OCI-LY3 (cell line): Measurements from ENCODE around the gene VGLL2.

Experiments
- H2AFZ ChIP-seq: fragments of 200-600, 300-600 bp; shearing (Covaris generic); 2 replicates; pipeline ENCODE4 v1.6.0; 2014; ENCODE audit warnings: antibody characterized with exemption, low read depth, low read length
- H3K27ac ChIP-seq: fragments of 200-600, 300-600 bp; sonication (generic); 2 replicates; pipeline ENCODE4 v1.5.1; 2014; ENCODE audit warnings: mild to moderate bottlenecking, low read length, moderate library complexity, mixed read lengths
- H3K27me3 ChIP-seq: fragments of 200-600, 300-600 bp; sonication (generic); 2 replicates; pipeline ENCODE4 v1.6.1; 2014; ENCODE audit warnings: low read depth, low read length, mixed read lengths
- H3K36me3 ChIP-seq: fragments of 200-600, 300-600 bp; sonication (generic); replicated peaks from 2 replicates; pipeline ENCODE3; 2014; ENCODE audit warnings: low read depth, low read length, mixed read lengths
- H3K4me1 ChIP-seq: fragments of 300-600, 200-600 bp; sonication (generic); 2 replicates; pipeline ENCODE4 v1.6.1; 2014; ENCODE audit warnings: low read length, mixed read lengths
- H3K4me2 ChIP-seq: fragments of 200-600, 300-600 bp; sonication (generic); 2 replicates; pipeline ENCODE4 v1.6.1; 2014; ENCODE audit warnings: low read length, mixed read lengths
- H3K4me3 ChIP-seq: fragments of 300-600, 200-600 bp; sonication (generic); 2 replicates; pipeline ENCODE4 v1.5.1; 2014; ENCODE audit warnings: antibody characterized with exemption, mild to moderate bottlenecking, low read length, moderate library complexity
- H3K79me2 ChIP-seq: fragments of 300-600, 200-600 bp; shearing (Covaris generic); 2 replicates; pipeline ENCODE4 v1.6.1; 2014; ENCODE audit warnings: mild to moderate bottlenecking, low read length, mixed read lengths
- H3K9ac ChIP-seq: fragments of 300-600, 200-600 bp; shearing (Covaris generic); 2 replicates; pipeline ENCODE4 v1.6.0; 2014; ENCODE audit warnings: mild to moderate bottlenecking, low read length, moderate library complexity
- H3K9me3 ChIP-seq: fragments of 200-600, 300-600 bp; shearing (Covaris generic); 2 replicates; pipeline ENCODE4 v1.6.1; 2014; ENCODE audit warnings: low read length, mixed read lengths; ENCODE audit not compliant: insufficient read depth
- H4K20me1 ChIP-seq: fragments of 200-600, 300-600 bp; sonication (generic); 2 replicates; pipeline ENCODE4 v1.6.1; 2016; ENCODE audit warnings: low read length, mixed read lengths; ENCODE audit not compliant: insufficient read depth
- CTCF ChIP-seq: fragments of 200-600, 300-600 bp; sonication (generic); IDR thresholded peaks from 2 replicates; pipeline ENCODE4 v1.5.1; 2014; ENCODE audit warnings: antibody characterized with exemption, low read length, low read depth
- EZH2phosphoT487 ChIP-seq: fragments of 200-600 bp; shearing (Covaris generic); IDR thresholded peaks from 2 replicates; pipeline ENCODE4 v1.6.1; 2018; ENCODE audit warnings: antibody characterized with exemption, mixed run types, low read depth

VGLL2 gene

DNA sequence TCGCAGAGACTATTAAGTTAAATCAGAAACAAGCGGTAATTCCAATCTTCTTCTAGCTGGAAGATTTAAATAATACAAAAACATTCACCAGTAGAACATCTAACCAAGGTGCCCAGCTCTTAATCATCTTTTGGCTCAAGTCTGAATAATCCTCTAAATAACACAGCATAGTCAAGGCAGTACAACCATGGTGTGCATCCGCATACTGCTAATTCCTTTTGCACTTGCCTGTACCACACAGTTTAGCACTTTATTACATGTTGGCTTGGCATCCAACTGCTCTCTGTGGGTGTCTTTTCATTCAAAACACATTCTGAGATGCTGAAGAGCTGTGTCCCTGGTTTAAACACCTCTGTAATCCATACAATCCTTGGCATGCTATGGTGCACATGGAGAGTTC lies 42.3 kb downstream of the VGLL2 start:
- H4K20me1 ChIP-seq = no peaks in the 10 kb centered on the region
- H3K4me2 ChIP-seq = no peak overlapping the region
- no peak overlapping the region for H3K27ac ChIP-seq
- H3K79me2 ChIP-seq = no peaks in the 10 kb centered on the region
- H3K9ac ChIP-seq = no peak overlapping the region
- no peaks in the 10 kb centered on the region for H3K4me1 ChIP-seq
- no peak overlapping the region for H3K4me3 ChIP-seq
- no peaks in the 10 kb centered on the region for H3K36me3 ChIP-seq
- H2AFZ ChIP-seq = no peak overlapping the region
- TF ChIP-seq CTCF = no peak
- TF ChIP-seq EZH2phosphoT487 = no peak
- no peaks in the 10 kb centered on the region for H3K27me3 ChIP-seq
- no peaks in the 10 kb centered on the region for H3K9me3 ChIP-seq

DNA sequence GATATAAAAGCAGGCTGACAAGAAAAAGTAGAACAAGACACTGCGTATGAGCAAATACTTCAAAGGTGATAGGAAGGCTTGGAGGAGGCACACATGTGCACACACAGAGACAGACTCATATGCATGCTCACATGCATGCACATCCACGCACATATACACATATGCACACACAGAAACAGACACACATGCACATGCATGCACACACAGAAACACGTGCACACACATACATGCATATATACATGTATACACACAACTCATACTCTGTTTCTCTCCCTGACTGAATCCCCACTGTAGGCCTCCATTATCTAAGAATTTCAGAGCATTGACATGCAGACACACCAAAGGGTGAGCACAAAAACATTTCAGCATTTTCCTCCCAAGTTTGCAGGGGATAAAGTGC lies 43.7 kb downstream of the VGLL2 start:
- H3K9me3 ChIP-seq = no peaks in the 10 kb centered on the region
- H4K20me1 ChIP-seq = no peaks in the 10 kb centered on the region
- no peaks in the 10 kb centered on the region for H3K4me1 ChIP-seq
- H3K36me3 ChIP-seq = no peaks in the 10 kb centered on the region
- H3K27ac ChIP-seq = no peak overlapping the region
- H3K27me3 ChIP-seq = no peaks in the 10 kb centered on the region
- no peak overlapping the region for H3K4me3 ChIP-seq
- H3K9ac ChIP-seq = no peak overlapping the region
- TF ChIP-seq CTCF (no peak), EZH2phosphoT487 (no peak)
- H2AFZ ChIP-seq = no peak overlapping the region
- H3K4me2 ChIP-seq = no peak overlapping the region
- H3K79me2 ChIP-seq = no peaks in the 10 kb centered on the region

- Histone ChIP-seq H2AFZ (no peak overlapping the region), H3K9ac (no peak overlapping the region), H3K36me3 (no peaks in the 10 kb centered on the region), H3K4me1 (peaks cover 2% of the 10 kb centered on the region), H3K4me3 (no peak overlapping the region), H3K79me2 (no peaks in the 10 kb centered on the region), H4K20me1 (no peaks in the 10 kb centered on the region), H3K27ac (no peak overlapping the region), H3K4me2 (no peak overlapping the region), H3K27me3 (no peaks in the 10 kb centered on the region), H3K9me3 (no peaks in the 10 kb centered on the region)
- TF ChIP-seq EZH2phosphoT487 = no peak
- no peak for TF ChIP-seq CTCF
Observed at GRCh38 chr6:117309611-117310010, 44.3 kb downstream of the VGLL2 start.

- no peaks in the 10 kb centered on the region for H3K79me2 ChIP-seq
- H3K4me3 ChIP-seq = no peak overlapping the region
- no peak overlapping the region for H3K4me2 ChIP-seq
- no peaks in the 10 kb centered on the region for H3K36me3 ChIP-seq
- peaks cover 7% of the 10 kb centered on the region for H3K4me1 ChIP-seq
- H3K27me3 ChIP-seq = no peaks in the 10 kb centered on the region
- no peak overlapping the region for H3K9ac ChIP-seq
- H3K9me3 ChIP-seq = no peaks in the 10 kb centered on the region
- TF ChIP-seq EZH2phosphoT487 = no peak
- no peak for TF ChIP-seq CTCF
- no peak overlapping the region for H3K27ac ChIP-seq
- no peak overlapping the region for H2AFZ ChIP-seq
- H4K20me1 ChIP-seq = no peaks in the 10 kb centered on the region
Observed at GRCh38 chr6:117311310-117311709, 46.0 kb downstream of the VGLL2 start.
